ENCODE data around the gene KRTAP21-3.

- TF ChIP-seq CTCF (IDR thresholded peaks at IDR 0.05), result no peak
- no peak for TF ChIP-seq POLR2A (IDR thresholded peaks at IDR 0.05)
Measured at GRCh38 chr21:30718239-30718909, at the start of gene KRTAP21-3.
